GM12878 (cell line): Measurements from ENCODE around the gene TMEM266.

ENCODE experiments used
- ATF7 ChIP-seq: fragments of 450-650 bp; IDR thresholded peaks from 2 replicates; pipeline ENCODE4 v1.6.1; 2016; ENCODE audit warnings: low read depth, mild to moderate bottlenecking
- CREB1 ChIP-seq: IDR thresholded peaks from 2 replicates; pipeline ENCODE4 v1.6.1; 2012; ENCODE audit warnings: low read depth, mild to moderate bottlenecking, inconsistent platforms
- EGR1 ChIP-seq, 2 experiments: IDR thresholded peaks; 1 replicate in 1 of 2; 2 replicates in 1 of 2; pipeline ENCODE4 v1.6.1; 2011 to 2012; ENCODE audit warnings: low read depth in 2 of 2, low read length in 2 of 2, borderline replicate concordance in 1 of 2, mild to moderate bottlenecking in 1 of 2, moderate library complexity in 1 of 2
- ELK1 ChIP-seq: IDR thresholded peaks from 2 replicates; pipeline ENCODE4 v1.6.1; 2012; ENCODE audit warnings: low read depth, low read length, improper control_type of control experiment
- EP300 ChIP-seq, 2 experiments: fragments of 150-350 bp in 1 of 2; IDR thresholded peaks; 2 replicates each; pipeline ENCODE4 v1.6.1; 2011 to 2012; ENCODE audit warnings: low read depth in 2 of 2, low read length in 2 of 2, borderline replicate concordance in 1 of 2, improper control_type of control experiment in 1 of 2, inconsistent platforms in 1 of 2; ENCODE audit not compliant: control insufficient read depth in 1 of 2
- FOS ChIP-seq: IDR thresholded peaks from 3 replicates; pipeline ENCODE4 v1.6.1; 2011; ENCODE audit warnings: borderline replicate concordance; ENCODE audit not compliant: insufficient read length; ENCODE audit errors: extremely low read depth
- NRF1 ChIP-seq: conservative IDR thresholded peaks from 2 replicates; pipeline ENCODE4 v1.6.1; 2011; ENCODE audit warnings: mild to moderate bottlenecking, low read depth, low read length, improper control_type of control experiment
- PKNOX1 ChIP-seq: fragments of 450-650 bp; IDR thresholded peaks from 2 replicates; pipeline ENCODE4 v1.6.1; 2016; ENCODE audit warnings: mild to moderate bottlenecking
- SMC3 ChIP-seq: IDR thresholded peaks from 2 replicates; pipeline ENCODE4 v1.6.1; 2011; ENCODE audit warnings: low read length, improper control_type of control experiment, borderline replicate concordance
- ZBTB40 ChIP-seq: fragments of 450-650 bp; IDR thresholded peaks from 2 replicates; pipeline ENCODE4 v1.6.1; 2016; ENCODE audit warnings: mild to moderate bottlenecking, moderate library complexity, borderline replicate concordance
- ZZZ3 ChIP-seq: IDR thresholded peaks from 2 replicates; pipeline ENCODE4 v1.6.1; 2011; ENCODE audit warnings: low read depth; ENCODE audit not compliant: control insufficient read depth, insufficient read length
- TF ChIP-seq, protein P1 (sequence below), 3 experiments: IDR thresholded peaks in 2 of 3; conservative IDR thresholded peaks in 1 of 3; 2 replicates each; pipeline ENCODE4 v1.5.1; 2011; ENCODE audit warnings: low read depth in 3 of 3, low read length in 3 of 3, mild to moderate bottlenecking in 3 of 3, control low read depth in 2 of 3, moderate library complexity in 2 of 3, inconsistent platforms in 1 of 3, mixed read lengths in 1 of 3; ENCODE audit not compliant: control insufficient read depth in 2 of 3, insufficient read depth in 1 of 3; ENCODE audit errors: extremely low read depth in 1 of 3

DNA sequence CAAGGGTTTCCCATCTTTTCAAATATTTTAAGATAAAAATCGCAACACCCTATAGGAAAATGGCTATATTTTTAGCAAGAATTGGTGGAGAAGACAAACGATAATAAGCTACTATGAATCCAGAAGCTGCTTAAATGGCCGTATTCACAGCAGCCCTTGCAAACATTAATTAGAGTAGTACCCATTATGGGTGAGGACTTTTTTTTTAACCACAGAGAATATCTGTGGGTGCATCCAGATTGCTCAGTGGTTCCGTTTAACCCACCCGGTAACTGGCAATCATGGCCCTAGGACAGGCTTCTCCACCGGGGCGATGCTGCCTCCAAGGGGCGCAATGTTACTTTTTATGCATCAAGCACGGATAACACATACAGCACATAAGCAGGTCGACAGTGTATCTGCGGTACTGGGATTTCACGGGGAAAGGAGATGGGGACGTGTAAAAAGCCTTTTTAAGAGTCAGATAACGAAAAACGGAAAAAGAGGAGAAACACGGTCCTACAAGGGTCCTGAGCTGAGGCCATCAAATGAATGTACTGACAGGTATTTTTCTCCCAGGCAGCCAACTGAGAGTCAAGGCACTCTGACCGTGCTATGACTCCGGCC, 968 bp upstream of the TMEM266 start:
- TF ChIP-seq, protein P1, sequence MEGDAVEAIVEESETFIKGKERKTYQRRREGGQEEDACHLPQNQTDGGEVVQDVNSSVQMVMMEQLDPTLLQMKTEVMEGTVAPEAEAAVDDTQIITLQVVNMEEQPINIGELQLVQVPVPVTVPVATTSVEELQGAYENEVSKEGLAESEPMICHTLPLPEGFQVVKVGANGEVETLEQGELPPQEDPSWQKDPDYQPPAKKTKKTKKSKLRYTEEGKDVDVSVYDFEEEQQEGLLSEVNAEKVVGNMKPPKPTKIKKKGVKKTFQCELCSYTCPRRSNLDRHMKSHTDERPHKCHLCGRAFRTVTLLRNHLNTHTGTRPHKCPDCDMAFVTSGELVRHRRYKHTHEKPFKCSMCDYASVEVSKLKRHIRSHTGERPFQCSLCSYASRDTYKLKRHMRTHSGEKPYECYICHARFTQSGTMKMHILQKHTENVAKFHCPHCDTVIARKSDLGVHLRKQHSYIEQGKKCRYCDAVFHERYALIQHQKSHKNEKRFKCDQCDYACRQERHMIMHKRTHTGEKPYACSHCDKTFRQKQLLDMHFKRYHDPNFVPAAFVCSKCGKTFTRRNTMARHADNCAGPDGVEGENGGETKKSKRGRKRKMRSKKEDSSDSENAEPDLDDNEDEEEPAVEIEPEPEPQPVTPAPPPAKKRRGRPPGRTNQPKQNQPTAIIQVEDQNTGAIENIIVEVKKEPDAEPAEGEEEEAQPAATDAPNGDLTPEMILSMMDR (IDR thresholded peaks at IDR 0.05 in 2 of 3, conservative IDR thresholded peaks at IDR 0.05 in 1 of 3; ENCODE audit: control insufficient read depth in 2 of 3, extremely low read depth in 1 of 3, insufficient read depth in 1 of 3, low read depth in 3 of 3, low read length in 3 of 3), result peak; percentile 1 to 51 (median 33); a peak in 3 of 6 replicates
- TF ChIP-seq EGR1 (IDR thresholded peaks at IDR 0.05; ENCODE audit: borderline replicate concordance in 1 of 2, low read depth in 2 of 2, low read length in 2 of 2) (no peak), EP300 (IDR thresholded peaks at IDR 0.05; ENCODE audit: borderline replicate concordance in 1 of 2, control insufficient read depth in 1 of 2, low read depth in 2 of 2, low read length in 2 of 2) (no peak), ELK1 (no peak), FOS (no peak), SMC3 (peak; percentile 40; the same call in 1 of the 2 replicates), NRF1 (no peak), ZZZ3 (no peak), PKNOX1 (0 out of 2 replicates have a peak, but pooled peaks have one; percentile 6), CREB1 (no peak), ATF7 (no peak), ZBTB40 (no peak)
